GM15510 (cell line): ENCODE measurements around the gene CLK3.

Experiments used
- POLR2A ChIP-seq: IDR thresholded peaks from 3 replicates; pipeline ENCODE4 v1.6.1; 2011; ENCODE audit warnings: borderline replicate concordance; ENCODE audit not compliant: insufficient read length; ENCODE audit errors: extremely low read depth

CLK3 gene

DNA sequence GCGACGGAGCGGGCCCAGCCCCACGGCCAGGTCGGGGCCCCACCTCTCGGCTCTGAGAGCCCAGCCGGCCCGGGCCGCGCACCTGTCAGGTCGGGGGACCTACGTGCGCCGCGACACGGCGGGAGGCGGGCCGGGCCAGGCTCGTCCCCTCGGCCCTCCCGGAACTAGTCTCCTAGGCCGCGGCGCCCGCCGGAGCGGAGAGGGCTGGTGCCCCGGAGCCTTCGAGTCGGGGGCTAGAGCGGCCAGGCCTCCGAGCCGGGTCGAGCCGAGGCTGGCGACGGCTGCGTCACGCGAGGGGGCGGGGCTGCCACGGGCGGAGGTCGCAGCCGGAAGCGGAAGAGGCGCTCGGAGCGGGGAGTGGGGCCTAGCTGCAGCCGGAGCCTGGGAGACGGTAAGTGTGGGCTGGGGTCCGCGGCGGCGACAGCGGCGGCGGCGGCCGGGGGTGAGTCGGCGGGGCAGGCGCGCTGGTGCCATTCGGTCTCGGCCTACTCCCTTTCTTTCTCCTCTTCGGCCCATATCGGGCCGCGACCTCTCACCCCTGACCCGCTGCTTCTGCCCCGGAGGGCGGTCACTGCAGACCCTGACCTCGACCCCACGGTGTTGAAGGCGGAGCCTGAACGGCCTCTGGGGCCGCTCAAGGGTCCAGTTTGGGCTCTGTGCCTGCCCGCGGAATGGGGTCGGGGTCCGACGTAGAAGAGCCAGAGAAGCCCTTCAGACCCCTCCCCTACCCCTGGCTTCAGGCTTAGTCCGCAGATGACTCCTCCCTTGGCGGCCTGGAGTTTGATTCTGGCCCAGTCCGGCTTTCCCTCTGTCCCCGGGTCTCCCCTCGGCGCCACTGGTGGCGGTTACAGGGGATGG is at the start of gene CLK3:
Gene CLK3, plus strand, starts transcription at position 329 of the 858 bp plus-strand sequence. CDS start 3,361 bp downstream, outside the sequence.
- peak; percentile 79 for TF ChIP-seq POLR2A

DNA sequence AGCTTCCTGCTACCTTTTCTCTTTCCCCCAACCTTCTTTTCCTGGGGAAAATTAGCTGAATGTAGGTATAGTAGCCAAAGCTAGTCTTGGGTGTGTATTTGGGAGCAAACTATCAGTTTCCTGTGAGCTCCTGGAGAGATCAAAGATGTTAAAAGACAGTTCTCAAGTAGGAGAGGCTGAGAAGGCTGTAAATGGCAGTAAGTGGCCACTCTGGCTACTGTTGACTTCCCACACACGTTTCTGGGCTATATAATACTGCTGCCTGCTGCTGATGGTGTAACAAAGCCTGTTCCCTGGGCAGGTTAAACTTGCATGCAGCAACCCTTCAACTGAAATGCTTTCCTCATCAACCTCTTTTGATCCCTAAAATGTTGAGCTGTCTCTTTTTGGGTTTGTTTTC is 47.0 kb upstream of the CLK3 start:
- no peak for TF ChIP-seq POLR2A

DNA sequence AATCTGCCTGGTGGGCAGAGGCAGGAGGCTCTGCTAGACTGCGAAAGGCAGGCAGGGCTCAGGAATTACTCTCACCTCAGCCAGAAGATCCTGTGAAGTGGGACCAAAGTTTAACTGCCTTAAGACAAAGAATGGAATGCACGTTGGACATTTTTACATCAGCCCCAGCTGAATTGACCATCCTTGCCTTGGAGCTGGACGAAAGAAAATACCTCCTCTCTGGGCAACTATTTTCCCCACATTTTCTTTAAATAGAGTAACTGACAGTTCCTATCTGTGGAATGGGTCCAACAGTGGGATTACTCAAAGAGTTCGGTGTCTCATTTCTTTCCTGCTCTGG is 45.9 kb upstream of the CLK3 start:
- TF ChIP-seq POLR2A = no peak

DNA sequence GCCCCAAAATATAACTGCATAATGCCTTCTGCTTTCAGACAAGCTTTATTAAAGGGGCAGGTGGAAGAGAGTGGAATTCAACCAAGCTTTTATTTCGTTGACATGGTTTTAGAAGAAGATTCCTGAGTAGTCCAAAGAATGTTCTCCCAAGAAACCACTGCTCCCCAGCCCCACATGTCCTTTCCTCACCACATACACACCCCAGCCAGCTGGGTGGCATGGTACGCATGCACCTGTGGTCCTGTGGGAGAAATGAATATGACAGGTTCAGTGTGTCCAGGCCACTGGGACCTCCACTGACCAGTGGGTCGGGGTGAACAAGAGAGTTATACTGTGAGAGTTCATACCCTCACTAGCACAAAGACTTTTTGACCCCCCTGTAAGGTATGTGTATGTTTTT is 44.4 kb upstream of the CLK3 start:
- TF ChIP-seq POLR2A = no peak

DNA sequence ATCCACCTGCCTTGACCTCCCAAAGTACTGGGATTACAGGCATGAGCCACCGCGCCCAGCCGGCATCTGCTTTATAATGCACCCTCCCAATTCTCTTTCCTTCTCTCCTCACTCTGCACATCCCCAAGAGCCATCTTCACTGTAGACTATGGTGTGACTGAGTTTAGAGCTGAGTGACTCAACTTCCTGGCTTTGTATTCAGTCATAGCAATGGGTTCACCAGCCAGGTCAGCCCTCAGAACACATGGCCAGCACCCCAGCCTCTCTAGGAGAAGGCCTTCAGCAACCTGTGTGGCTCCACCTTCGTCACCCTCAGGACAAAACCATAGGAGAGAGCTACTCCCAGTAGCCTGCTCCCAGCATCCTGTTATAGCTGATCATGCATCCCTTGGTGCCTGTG is 41.6 kb upstream of the CLK3 start:
- no peak for TF ChIP-seq POLR2A

DNA sequence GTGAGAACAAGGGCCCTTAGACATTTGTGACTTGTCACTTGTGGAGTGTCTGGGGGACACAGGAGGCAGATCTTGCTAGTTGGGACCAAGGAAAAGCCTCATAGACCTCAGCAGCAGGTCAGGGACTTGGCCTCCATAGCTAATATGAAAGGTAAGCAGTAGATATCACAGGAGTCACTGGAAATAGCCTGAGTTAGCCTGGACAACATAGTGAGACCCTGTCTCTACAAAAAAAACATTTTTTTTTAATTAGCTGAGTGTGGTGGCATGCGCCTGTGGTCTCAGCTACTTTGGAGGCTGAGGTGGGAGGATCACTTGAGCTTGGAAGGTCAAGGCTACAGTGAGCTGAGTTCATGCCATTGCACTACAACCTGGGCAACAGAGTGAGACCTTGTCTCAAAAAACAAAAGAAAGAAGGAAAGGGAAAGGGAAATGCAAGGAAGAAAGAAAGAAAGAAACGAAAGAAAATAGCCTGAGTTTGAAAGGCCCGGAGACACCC is 37.1 kb upstream of the CLK3 start:
- TF ChIP-seq POLR2A = no peak

DNA sequence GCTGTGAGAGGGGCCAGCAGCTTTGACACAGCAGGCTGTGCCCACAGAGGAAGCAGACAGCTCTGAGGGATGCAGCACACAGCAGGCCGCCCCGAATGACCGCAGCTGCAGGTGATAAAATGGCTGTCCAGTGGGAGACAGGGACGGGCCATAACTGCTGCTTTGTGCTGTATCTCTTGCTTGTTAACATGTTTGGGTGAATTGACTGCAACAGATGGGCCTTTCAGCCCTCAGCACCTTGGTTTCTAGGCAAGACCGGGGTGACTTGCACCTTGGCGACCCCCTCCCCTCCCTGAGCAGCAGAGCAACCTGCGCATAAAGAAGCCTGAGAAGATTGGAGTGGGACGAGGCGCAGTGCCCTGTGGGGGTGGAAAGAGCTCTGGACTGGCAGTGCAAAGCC is 36.6 kb upstream of the CLK3 start:
- TF ChIP-seq POLR2A = no peak

DNA sequence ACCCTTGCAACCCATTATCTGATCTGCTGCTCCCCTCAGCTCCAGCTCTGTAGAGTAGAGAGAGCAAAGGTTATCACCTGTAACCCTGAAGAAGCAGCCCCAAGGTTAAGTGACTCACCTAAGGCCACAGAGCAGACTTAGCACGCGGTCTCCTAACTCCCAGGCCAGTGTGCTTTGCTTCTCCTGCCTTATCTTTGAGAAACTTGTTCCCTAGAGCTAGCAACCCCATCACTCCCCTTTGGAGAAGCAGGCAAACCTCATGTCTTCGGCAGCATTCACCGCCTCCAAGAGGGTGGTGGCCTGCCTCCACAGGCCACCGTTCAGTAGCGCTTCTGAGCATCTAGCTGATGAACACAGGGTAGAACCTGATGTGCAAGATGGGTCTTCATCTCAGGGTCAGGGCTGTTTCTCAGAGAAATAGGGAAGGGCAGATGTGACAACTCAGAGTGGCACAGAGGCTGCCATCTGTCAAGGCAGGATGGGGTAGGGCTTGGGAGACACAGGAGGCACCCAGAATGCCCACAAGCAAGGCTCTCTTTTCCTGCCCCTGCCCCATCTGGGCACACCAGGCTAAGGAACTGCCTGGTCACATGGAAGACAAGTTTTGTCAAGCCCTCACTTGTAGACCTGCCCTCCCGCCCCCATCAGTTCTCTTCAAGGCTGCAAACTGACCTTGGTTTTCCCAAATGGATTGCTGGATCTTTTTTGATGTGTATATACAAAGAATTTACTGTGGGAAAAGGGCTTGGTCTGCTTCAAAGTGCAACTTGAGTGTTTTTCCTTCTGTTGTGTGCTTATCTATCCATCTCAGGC is 34.9 kb upstream of the CLK3 start:
- no peak for TF ChIP-seq POLR2A

DNA sequence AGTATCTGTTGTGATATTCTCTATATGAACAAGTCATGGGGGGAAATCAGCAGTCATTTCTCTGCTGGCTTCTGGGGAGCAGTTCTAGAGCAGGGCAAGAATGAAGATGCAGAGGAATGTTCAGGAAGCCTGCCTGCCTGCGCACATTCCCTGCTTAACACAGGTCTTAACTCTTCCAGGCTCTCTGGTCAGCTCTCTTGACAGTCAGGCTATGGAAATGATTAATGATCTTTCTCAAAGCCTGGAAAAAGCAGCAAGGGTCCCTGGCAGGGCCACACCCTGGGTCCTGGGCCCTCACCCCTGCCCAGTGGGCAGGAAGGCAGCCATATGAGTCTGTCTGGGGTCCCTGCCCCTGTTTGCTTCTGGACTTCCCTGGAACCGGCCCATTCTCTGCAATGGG is 31.4 kb upstream of the CLK3 start:
- no peak for TF ChIP-seq POLR2A

DNA sequence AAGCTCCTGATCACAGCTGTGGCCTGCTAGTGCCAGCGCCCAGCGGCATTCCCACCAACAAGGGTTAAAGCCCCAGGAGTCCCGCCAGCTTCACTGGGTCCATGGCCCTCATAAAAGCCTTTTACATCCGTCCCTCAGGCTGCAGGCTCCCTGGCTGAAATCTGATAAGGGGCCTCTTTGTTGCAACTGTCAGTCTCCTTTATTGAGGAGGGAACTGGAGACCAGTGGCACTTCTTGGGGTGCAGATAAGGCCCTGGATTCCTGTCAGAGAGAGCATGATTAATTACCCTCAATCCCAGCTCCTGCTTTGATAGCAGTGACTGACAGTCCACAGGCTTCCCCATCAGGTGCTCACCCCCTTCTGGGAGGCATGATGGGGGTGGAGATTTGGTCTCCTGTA is 30.9 kb upstream of the CLK3 start:
- TF ChIP-seq POLR2A = no peak

DNA sequence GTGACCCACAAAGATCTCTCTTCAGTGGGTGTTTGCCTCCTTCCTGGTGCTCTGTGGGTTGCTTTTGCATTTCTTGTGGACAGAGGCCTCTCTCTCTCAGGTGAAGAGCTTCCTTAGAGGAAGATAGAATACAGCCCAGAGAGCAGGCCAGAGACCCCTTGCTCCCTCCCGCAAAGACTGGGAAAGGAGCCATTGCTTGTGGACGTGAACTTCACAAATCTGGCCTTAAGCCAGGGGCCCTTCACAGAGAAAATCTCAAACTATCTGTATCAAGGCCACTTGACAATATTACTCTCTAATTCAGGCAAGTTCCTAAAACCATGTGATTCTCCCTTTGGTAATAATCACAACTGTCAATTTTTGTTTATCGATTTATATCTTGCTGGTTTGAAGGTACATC is 30.4 kb upstream of the CLK3 start:
- TF ChIP-seq POLR2A = no peak

DNA sequence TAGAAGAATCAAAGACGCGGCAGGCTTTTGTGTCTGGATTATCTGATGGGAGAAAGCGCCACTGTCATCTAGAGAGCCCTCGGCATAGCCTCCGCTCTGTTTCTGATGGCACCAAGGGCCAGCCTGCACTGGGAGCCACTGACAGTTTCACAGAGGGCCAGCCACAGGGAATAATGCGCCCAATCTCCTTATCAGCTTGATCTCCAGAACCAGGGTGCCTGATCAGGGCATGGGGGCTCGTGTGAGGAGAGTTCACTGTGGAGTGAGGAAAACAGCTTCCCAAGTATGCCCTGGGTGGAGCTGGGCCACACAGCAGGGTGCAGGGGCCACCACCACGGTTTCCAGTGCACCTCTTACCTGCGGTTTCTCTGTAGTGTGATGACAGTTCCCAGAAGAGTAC is 29.8 kb upstream of the CLK3 start:
- no peak for TF ChIP-seq POLR2A

DNA sequence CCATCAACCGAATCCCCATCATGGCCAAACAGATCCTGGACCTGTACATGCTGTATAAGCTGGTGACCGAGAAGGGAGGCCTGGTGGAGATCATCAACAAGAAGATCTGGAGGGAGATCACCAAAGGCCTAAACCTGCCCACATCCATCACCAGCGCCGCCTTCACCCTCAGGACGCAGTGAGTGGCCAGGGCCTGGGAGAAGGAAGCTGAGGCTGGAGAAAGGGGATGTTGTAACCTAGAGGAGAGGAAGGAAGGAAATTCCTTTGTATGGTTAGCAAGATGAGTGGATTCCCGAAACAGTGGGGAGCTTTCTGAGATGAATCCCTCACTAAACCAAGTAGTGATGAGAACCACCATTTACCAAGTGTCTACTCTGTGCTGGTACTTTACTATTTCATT is 25.8 kb upstream of the CLK3 start:
- no peak for TF ChIP-seq POLR2A

DNA sequence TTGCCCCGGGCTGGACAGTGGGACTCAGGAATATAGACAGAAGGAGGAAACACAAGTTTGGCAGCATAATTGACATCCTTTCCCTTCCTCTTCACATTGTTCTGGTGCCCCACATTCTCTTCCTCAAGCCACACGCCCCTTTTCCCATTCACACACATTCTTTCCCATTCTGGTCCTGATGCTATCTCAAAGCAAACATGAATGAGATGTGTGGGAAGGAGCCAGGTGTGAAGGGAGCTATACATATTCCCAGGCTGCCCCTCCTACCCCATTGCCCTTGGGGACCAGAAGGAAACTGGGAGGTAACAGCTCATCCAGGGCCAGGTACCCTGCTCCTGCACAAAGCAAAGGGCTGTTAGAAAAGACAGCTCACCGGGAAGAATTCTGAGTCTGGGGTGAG is 23.4 kb upstream of the CLK3 start:
- no peak for TF ChIP-seq POLR2A

DNA sequence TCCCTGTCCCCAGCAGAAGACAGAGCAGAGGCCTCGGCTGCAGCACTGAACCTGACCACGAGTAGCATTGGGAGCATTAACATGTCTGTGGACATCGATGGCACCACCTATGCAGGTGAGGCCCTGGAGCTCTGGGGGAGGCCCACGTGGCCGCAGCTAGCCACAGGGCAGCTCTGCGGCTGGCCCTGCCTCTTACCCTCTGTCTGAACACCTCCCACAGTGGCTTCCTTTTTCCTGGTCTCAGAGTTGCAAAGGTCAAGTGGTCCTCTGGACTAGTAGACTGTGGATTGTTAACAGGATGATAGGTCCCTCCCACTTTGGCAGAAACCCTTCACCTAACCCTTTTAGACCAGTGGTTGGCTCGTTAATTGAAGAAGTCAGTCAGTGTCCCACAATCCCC is 22.5 kb upstream of the CLK3 start:
- no peak for TF ChIP-seq POLR2A

DNA sequence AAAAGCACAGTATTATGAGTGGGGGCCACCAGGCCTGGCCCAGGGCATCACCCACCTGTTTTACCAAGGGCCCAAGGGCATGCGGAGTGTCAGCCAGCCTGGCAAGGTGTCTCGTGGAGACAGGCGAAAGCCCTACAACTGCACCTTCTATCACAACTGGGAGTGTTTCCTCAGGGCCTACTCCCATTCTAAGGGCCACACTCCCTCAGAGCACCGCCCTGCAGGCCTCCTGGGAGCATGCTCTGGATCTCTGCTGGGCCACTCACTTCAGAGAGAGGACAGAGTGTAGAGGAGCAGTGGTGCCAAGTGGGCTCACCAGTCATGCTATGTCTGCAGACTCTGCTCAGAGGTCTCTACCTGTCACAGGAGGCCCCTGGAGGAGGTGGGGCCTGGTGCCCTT is 21.2 kb upstream of the CLK3 start:
- TF ChIP-seq POLR2A = no peak
